Activated T-cell treated with anti-CD3 and anti-CD28 coated beads, Interleukin-2, amount 50 U/mL, for 72 hours (primary cell): ENCODE data around the gene USP9Y. TPM values are rescaled to one million over a fixed set of nuclear protein-coding genes. Genes with fewer than 3 reads are reported as not detected.
A peak's percentile ranks its signal among the peaks of the same experiment; 100 is the strongest.

Experiments used
- ATAC-seq, 2 donors: fragments of 150-1000 bp; cut with Tn5 transposase; replicated peaks in 1 of 2; 2 replicates each; pipeline ENCODE4 v1.10.0; 2021; ENCODE audit warnings: moderate library complexity in 2 of 2, mild to moderate bottlenecking in 1 of 2
- DNase-seq, 2 donors: peaks; one replicate each; pipeline ENCODE4 v3.0.0; 2021 to 2022; ENCODE audit warnings: mixed read lengths in 1 of 2
- H3K27ac Mint-ChIP-seq: one replicate; pipeline ENCODE4 v1.8.0; 2022; ENCODE audit warnings: mild to moderate bottlenecking, moderate library complexity, mixed read lengths
- H3K27me3 Mint-ChIP-seq: one replicate; pipeline ENCODE4 v1.8.0; 2022; ENCODE audit warnings: low read depth, mixed read lengths
- H3K36me3 Mint-ChIP-seq, 2 donors: one replicate each; pipeline ENCODE4 v1.8.0; 2022; ENCODE audit warnings: mixed read lengths in 2 of 2, mild to moderate bottlenecking in 1 of 2; ENCODE audit not compliant: insufficient read depth in 2 of 2
- H3K4me1 Mint-ChIP-seq: one replicate; pipeline ENCODE4 v1.8.0; 2022; ENCODE audit warnings: low read depth, mixed read lengths
- H3K4me3 Mint-ChIP-seq, 2 donors: one replicate each; pipeline ENCODE4 v1.8.0; 2022; ENCODE audit warnings: mild to moderate bottlenecking in 2 of 2, mixed read lengths in 2 of 2, moderate library complexity in 2 of 2
- H3K9me3 Mint-ChIP-seq, 2 donors: one replicate each; pipeline ENCODE4 v1.8.0; 2022; ENCODE audit warnings: mixed read lengths in 2 of 2
- total RNA-seq, 2 donors: library from RNA; stranded (reverse); gene quantifications; one replicate each; pipeline ENCODE4 v1.2.3, GENCODE V29; 2022

The USP9Y gene
- total RNA-seq, 2 donors from 2014 or later, result 20.4 TPM; not detected in 1

GRCh38 chrY:12733625-12734024, 32.6 kb downstream of the USP9Y start:
- DNase-seq (peak in 1 of 2 donors; percentile 46), ATAC-seq (peak in 1 of 2 donors; percentile 99)
- H3K9me3 Mint-ChIP-seq, result no peaks in the 10 kb centered on the region
- H3K27me3 Mint-ChIP-seq, result no peaks in the 10 kb centered on the region
- H3K36me3 Mint-ChIP-seq, result peaks cover 0 to 3% of the 10 kb centered on the region in 2 donors
- no peak overlapping the region for H3K27ac Mint-ChIP-seq
- H3K4me3 Mint-ChIP-seq, result peak overlapping the region in 1 of 2 donors; percentile 13
- H3K4me1 Mint-ChIP-seq, result no peaks in the 10 kb centered on the region

GRCh38 chrY:12734051-12734450, 33.0 kb downstream of the USP9Y start:
- peak overlapping the region in 1 of 2 donors; percentile 13 for H3K4me3 Mint-ChIP-seq
- ATAC-seq (no peak), DNase-seq (no peak)
- H3K4me1 Mint-ChIP-seq, result no peaks in the 10 kb centered on the region
- H3K27me3 Mint-ChIP-seq, result no peaks in the 10 kb centered on the region
- no peaks in the 10 kb centered on the region for H3K9me3 Mint-ChIP-seq
- H3K36me3 Mint-ChIP-seq, result peaks cover 0 to 3% of the 10 kb centered on the region in 2 donors
- H3K27ac Mint-ChIP-seq, result peak overlapping the region; percentile 12

- Mint-ChIP-seq H3K36me3 (peaks cover 0 to 3% of the 10 kb centered on the region in 2 donors), H3K4me3 (no peak overlapping the region), H3K4me1 (no peaks in the 10 kb centered on the region), H3K27ac (no peak overlapping the region), H3K9me3 (no peaks in the 10 kb centered on the region), H3K27me3 (no peaks in the 10 kb centered on the region)
- no peak for ATAC-seq
- no peak for DNase-seq
Observed at GRCh38 chrY:12741414-12741813, 40.4 kb downstream of the USP9Y start.

GRCh38 chrY:12742725-12743124, 41.7 kb downstream of the USP9Y start:
- H3K36me3 Mint-ChIP-seq, result peaks cover 0 to 5% of the 10 kb centered on the region in 2 donors
- ATAC-seq (no peak), DNase-seq (no peak)
- H3K27ac Mint-ChIP-seq, result no peak overlapping the region
- H3K27me3 Mint-ChIP-seq, result no peaks in the 10 kb centered on the region
- no peaks in the 10 kb centered on the region for H3K9me3 Mint-ChIP-seq
- no peaks in the 10 kb centered on the region for H3K4me1 Mint-ChIP-seq
- no peak overlapping the region for H3K4me3 Mint-ChIP-seq

GRCh38 chrY:12744091-12744490, 43.1 kb downstream of the USP9Y start:
- no peak for DNase-seq
- no peaks in the 10 kb centered on the region for H3K9me3 Mint-ChIP-seq
- no peak overlapping the region for H3K27ac Mint-ChIP-seq
- peaks cover 0 to 5% of the 10 kb centered on the region in 2 donors for H3K36me3 Mint-ChIP-seq
- no peaks in the 10 kb centered on the region for H3K27me3 Mint-ChIP-seq
- H3K4me1 Mint-ChIP-seq, result no peaks in the 10 kb centered on the region
- ATAC-seq, result no peak
- H3K4me3 Mint-ChIP-seq, result no peak overlapping the region

- ATAC-seq, result no peak
- no peaks in the 10 kb centered on the region for H3K9me3 Mint-ChIP-seq
- no peak for DNase-seq
- H3K36me3 Mint-ChIP-seq, result peaks cover 0 to 3% of the 10 kb centered on the region in 2 donors
- H3K27me3 Mint-ChIP-seq, result no peaks in the 10 kb centered on the region
- H3K4me1 Mint-ChIP-seq, result no peaks in the 10 kb centered on the region
- H3K4me3 Mint-ChIP-seq, result no peak overlapping the region
- H3K27ac Mint-ChIP-seq, result no peak overlapping the region
Observed at GRCh38 chrY:12749293-12749692, 48.3 kb downstream of the USP9Y start.

GRCh38 chrY:12752856-12753255, 51.8 kb downstream of the USP9Y start:
- Mint-ChIP-seq H3K4me3 (no peak overlapping the region), H3K27me3 (no peaks in the 10 kb centered on the region), H3K36me3 (no peaks in the 10 kb centered on the region), H3K27ac (no peak overlapping the region), H3K9me3 (no peaks in the 10 kb centered on the region), H3K4me1 (no peaks in the 10 kb centered on the region)
- ATAC-seq, result no peak
- DNase-seq, result no peak

GRCh38 chrY:12756021-12756420, 55.0 kb downstream of the USP9Y start:
- no peak for DNase-seq
- peak overlapping the region in 1 of 2 donors; percentile 4 for H3K4me3 Mint-ChIP-seq
- no peaks in the 10 kb centered on the region for H3K4me1 Mint-ChIP-seq
- peak overlapping the region; percentile 82 for H3K27ac Mint-ChIP-seq
- no peaks in the 10 kb centered on the region for H3K9me3 Mint-ChIP-seq
- ATAC-seq, result peak in 1 of 2 donors; percentile 57
- peaks cover 0 to 2% of the 10 kb centered on the region in 2 donors for H3K36me3 Mint-ChIP-seq
- no peaks in the 10 kb centered on the region for H3K27me3 Mint-ChIP-seq

- H3K4me3 Mint-ChIP-seq, result no peak overlapping the region
- no peak for ATAC-seq
- H3K9me3 Mint-ChIP-seq, result no peaks in the 10 kb centered on the region
- no peaks in the 10 kb centered on the region for H3K27me3 Mint-ChIP-seq
- no peak for DNase-seq
- H3K36me3 Mint-ChIP-seq, result no peaks in the 10 kb centered on the region
- H3K27ac Mint-ChIP-seq, result no peak overlapping the region
- H3K4me1 Mint-ChIP-seq, result no peaks in the 10 kb centered on the region
Observed at GRCh38 chrY:12765976-12766375, 64.9 kb downstream of the USP9Y start.

- no peaks in the 10 kb centered on the region for H3K9me3 Mint-ChIP-seq
- H3K4me3 Mint-ChIP-seq, result no peak overlapping the region
- H3K4me1 Mint-ChIP-seq, result no peaks in the 10 kb centered on the region
- DNase-seq (no peak), ATAC-seq (no peak)
- H3K27me3 Mint-ChIP-seq, result no peaks in the 10 kb centered on the region
- H3K36me3 Mint-ChIP-seq, result no peaks in the 10 kb centered on the region
- no peak overlapping the region for H3K27ac Mint-ChIP-seq
Observed at GRCh38 chrY:12784521-12784920, 83.5 kb downstream of the USP9Y start.

- Mint-ChIP-seq H3K27ac (no peak overlapping the region), H3K27me3 (no peaks in the 10 kb centered on the region)
Observed at GRCh38 chrY:12793999-12794398, 93.0 kb downstream of the USP9Y start.

GRCh38 chrY:12808046-12808445, 107.0 kb downstream of the USP9Y start:
- H3K27ac Mint-ChIP-seq, result no peak overlapping the region
- no peaks in the 10 kb centered on the region for H3K9me3 Mint-ChIP-seq
- no peaks in the 10 kb centered on the region for H3K36me3 Mint-ChIP-seq

More at GRCh38 chrY:12793999-12794398, 93.0 kb downstream of the USP9Y start:
- no peaks in the 10 kb centered on the region for H3K9me3 Mint-ChIP-seq
- H3K36me3 Mint-ChIP-seq, result no peaks in the 10 kb centered on the region
- no peaks in the 10 kb centered on the region for H3K4me1 Mint-ChIP-seq
- peak in 1 of 2 donors; percentile 39 for ATAC-seq
- H3K4me3 Mint-ChIP-seq, result peak overlapping the region in 1 of 2 donors; percentile 9
- DNase-seq, result no peak

GRCh38 chrY:12809034-12809433, 108.0 kb downstream of the USP9Y start:
- ATAC-seq (no peak), DNase-seq (no peak)
- no peak overlapping the region for H3K27ac Mint-ChIP-seq
- no peaks in the 10 kb centered on the region for H3K4me1 Mint-ChIP-seq
- no peak overlapping the region for H3K4me3 Mint-ChIP-seq
- H3K27me3 Mint-ChIP-seq, result no peaks in the 10 kb centered on the region
- no peaks in the 10 kb centered on the region for H3K36me3 Mint-ChIP-seq
- H3K9me3 Mint-ChIP-seq, result no peaks in the 10 kb centered on the region

More at GRCh38 chrY:12808046-12808445, 107.0 kb downstream of the USP9Y start:
- H3K27me3 Mint-ChIP-seq, result no peaks in the 10 kb centered on the region
- no peak overlapping the region for H3K4me3 Mint-ChIP-seq
- ATAC-seq (no peak), DNase-seq (no peak)
- no peaks in the 10 kb centered on the region for H3K4me1 Mint-ChIP-seq

GRCh38 chrY:12823408-12823807, 122.4 kb downstream of the USP9Y start:
- Mint-ChIP-seq H3K27ac (no peak overlapping the region), H3K9me3 (no peaks in the 10 kb centered on the region), H3K27me3 (no peaks in the 10 kb centered on the region), H3K36me3 (no peaks in the 10 kb centered on the region), H3K4me1 (no peaks in the 10 kb centered on the region), H3K4me3 (no peak overlapping the region)
- DNase-seq (no peak), ATAC-seq (no peak)
